H1 (cell line): ENCODE data around the gene CACNG4. TPM values are rescaled to one million over a fixed set of nuclear protein-coding genes. Genes with fewer than 3 reads are reported as not detected.

Source experiments
- SIN3A ChIP-seq, 2 experiments: IDR thresholded peaks in 1 of 2; conservative IDR thresholded peaks in 1 of 2; 2 replicates each; pipeline ENCODE4 v1.6.1; 2011 to 2012; ENCODE audit warnings: low read length in 2 of 2, improper control_type of control experiment in 1 of 2, low read depth in 1 of 2, mild to moderate bottlenecking in 1 of 2
- polyA plus RNA-seq, 7 experiments: library from polyadenylated mRNA; depleted of rRNA in 3 of 7; stranded (reverse) in 5 of 7; unstranded in 2 of 7; fragments of >200 nt in 5 of 7; fragments of 200-250 nt in 2 of 7; gene quantifications; 1 replicate in 5 of 7; 2 replicates in 1 of 7; 4 replicates in 1 of 7; pipeline versions ENCODE4 v1.2.1 to v1.2.3, GENCODE V29; 2011 to 2013; ENCODE audit warnings: missing spikeins in 2 of 7, mixed read lengths in 2 of 7
- total RNA-seq: library from RNA; stranded (reverse); fragmentation: NEBNext Ultra II Directional; extraction: Animal tissue kit (Norgen Biotek cat#: 25700); gene quantifications from 2 replicates; pipeline ENCODE4 v1.2.1, GENCODE V29; 2021

CACNG4 gene
- total and polyA plus RNA-seq, 2 of the 8 experiments (the other 6 are each of a cell fraction or from before 2014, with no cell fraction given): 3.6 to 5.6 TPM

DNA sequence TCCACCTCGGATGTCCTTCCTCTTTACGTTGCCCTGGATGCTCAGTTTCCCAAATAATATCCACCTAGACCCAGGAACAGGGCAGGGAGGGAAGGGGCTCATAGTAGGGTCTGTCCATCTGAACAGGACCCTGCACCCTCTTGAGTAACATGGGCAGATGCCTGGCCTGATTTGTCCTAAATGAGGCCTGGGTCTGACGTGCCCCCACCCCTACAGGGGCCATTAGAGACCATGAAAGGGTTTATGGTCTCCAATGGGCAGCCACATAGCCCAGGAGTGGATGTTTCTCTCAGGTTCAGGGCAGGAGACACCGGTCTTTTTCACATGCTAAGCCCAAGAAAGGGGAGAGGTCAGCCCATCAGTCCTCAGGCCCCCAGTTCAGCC lies 86.6 kb downstream of the CACNG4 start (continued):
- no peak for TF ChIP-seq SIN3A (conservative IDR thresholded peaks at IDR 0.05 in 1 of 2, IDR thresholded peaks at IDR 0.05 in 1 of 2; ENCODE audit: low read depth in 1 of 2, low read length in 2 of 2)
